CD14-positive monocyte (primary cell): ENCODE data around the gene GLT6D1. TPM values are rescaled to one million over a fixed set of nuclear protein-coding genes. Genes with fewer than 3 reads are reported as not detected.

Experiments
- DNase-seq, 3 donors: peaks; one replicate each; pipeline ENCODE4 v3.0.0-alpha.2; 2011 to 2022
- H2AFZ ChIP-seq: 2 replicates; pipeline ENCODE4 v1.6.0; 2012; ENCODE audit warnings: mild to moderate bottlenecking, low read depth, low read length, inconsistent platforms; ENCODE audit not compliant: insufficient read depth, poor library complexity, severe bottlenecking
- H3K27ac ChIP-seq, 2 donors: 1 replicate in 1 of 2; 2 replicates in 1 of 2; pipeline ENCODE4 v1.5.1; 2012 to 2013; ENCODE audit warnings: low read length in 2 of 2, control low read depth in 1 of 2, inconsistent platforms in 1 of 2, low read depth in 1 of 2, mild to moderate bottlenecking in 1 of 2
- H3K27me3 ChIP-seq, 2 donors: one replicate each; pipeline versions ENCODE4 v1.6.0 to v1.6.1; 2011 to 2013; ENCODE audit warnings: low read length in 2 of 2; ENCODE audit not compliant: control insufficient read depth in 2 of 2, insufficient read depth in 2 of 2
- H3K36me3 ChIP-seq, 2 donors: replicated peaks in 1 of 2; 1 replicate in 1 of 2; 2 replicates in 1 of 2; pipeline versions ENCODE4 v1.5.1 to v1.6.1; 2012 to 2013; ENCODE audit warnings: low read length in 2 of 2, control low read depth in 1 of 2, inconsistent platforms in 1 of 2, mild to moderate bottlenecking in 1 of 2; ENCODE audit not compliant: insufficient read depth in 2 of 2, control insufficient read depth in 1 of 2
- H3K4me1 ChIP-seq, 2 donors: 1 replicate in 1 of 2; 2 replicates in 1 of 2; pipeline versions ENCODE4 v1.5.1 to v1.6.1; 2012 to 2013; ENCODE audit warnings: low read length in 2 of 2, control low read depth in 1 of 2, inconsistent platforms in 1 of 2, mild to moderate bottlenecking in 1 of 2, moderate library complexity in 1 of 2; ENCODE audit not compliant: insufficient read depth in 2 of 2, control insufficient read depth in 1 of 2
- H3K4me2 ChIP-seq: replicated peaks from 2 replicates; pipeline ENCODE3; 2012; ENCODE audit warnings: low read length, moderate library complexity, mild to moderate bottlenecking; ENCODE audit not compliant: poor library complexity, severe bottlenecking; ENCODE audit errors: extremely low read depth
- H3K4me3 ChIP-seq, 3 experiments: fragments of 200-600 bp in 1 of 3; sonication (generic) in 1 of 3; replicated peaks in 1 of 3; 1 replicate in 2 of 3; 2 replicates in 1 of 3; pipeline ENCODE4 v1.5.1; 2011 to 2013; ENCODE audit warnings: low read length in 3 of 3, mild to moderate bottlenecking in 3 of 3, control low read depth in 2 of 3, low read depth in 2 of 3, inconsistent platforms in 1 of 3, moderate library complexity in 1 of 3
- H3K79me2 ChIP-seq: 2 replicates; pipeline ENCODE4 v1.6.0; 2012; ENCODE audit warnings: mild to moderate bottlenecking, control low read depth, inconsistent platforms, low read length, moderate library complexity; ENCODE audit not compliant: insufficient read depth
- H3K9ac ChIP-seq: 2 replicates; pipeline ENCODE4 v1.6.0; 2017; ENCODE audit warnings: low read length, mild to moderate bottlenecking; ENCODE audit not compliant: insufficient read depth, poor library complexity, severe bottlenecking
- H3K9me3 ChIP-seq, 2 donors: replicated peaks in 1 of 2; 1 replicate in 1 of 2; 2 replicates in 1 of 2; pipeline versions ENCODE4 v1.5.1 to v1.6.1; 2012 to 2013; ENCODE audit warnings: low read length in 2 of 2, control low read depth in 1 of 2; ENCODE audit not compliant: control insufficient read depth in 1 of 2, insufficient read depth in 1 of 2
- H4K20me1 ChIP-seq: 2 replicates; pipeline ENCODE4 v1.6.0; 2012; ENCODE audit warnings: mild to moderate bottlenecking, low read length, control low read depth, moderate library complexity; ENCODE audit not compliant: insufficient read depth
- H3K27ac Mint-ChIP-seq, 7 donors: one replicate each; pipeline ENCODE4 v1.8.0; 2020; ENCODE audit warnings: mild to moderate bottlenecking in 7 of 7, mixed read lengths in 7 of 7, moderate library complexity in 6 of 7, inconsistent platforms in 2 of 7
- H3K27me3 Mint-ChIP-seq, 3 donors: one replicate each; pipeline ENCODE4 v1.8.0; 2021 to 2022; ENCODE audit warnings: low read depth in 3 of 3, mild to moderate bottlenecking in 3 of 3, mixed read lengths in 3 of 3, moderate library complexity in 3 of 3, inconsistent platforms in 1 of 3
- H3K36me3 Mint-ChIP-seq, 2 donors: one replicate each; pipeline ENCODE4 v1.8.0; 2020; ENCODE audit warnings: mixed read lengths in 2 of 2, inconsistent platforms in 1 of 2, mild to moderate bottlenecking in 1 of 2
- H3K4me1 Mint-ChIP-seq: one replicate; pipeline ENCODE4 v1.8.0; 2020; ENCODE audit warnings: mild to moderate bottlenecking, mixed read lengths
- H3K4me3 Mint-ChIP-seq, 2 donors: one replicate each; pipeline ENCODE4 v1.8.0; 2020; ENCODE audit warnings: mild to moderate bottlenecking in 2 of 2, mixed read lengths in 2 of 2, moderate library complexity in 1 of 2
- H3K9me3 Mint-ChIP-seq, 7 donors: one replicate each; pipeline ENCODE4 v1.8.0; 2020 to 2022; ENCODE audit warnings: mixed read lengths in 7 of 7, mild to moderate bottlenecking in 6 of 7, moderate library complexity in 6 of 7, inconsistent platforms in 2 of 7
- CTCF ChIP-seq: fragments of 200-600 bp; IDR thresholded peaks from one replicate; pipeline ENCODE4 v1.8.0; 2022; ENCODE audit warnings: antibody characterized with exemption, mild to moderate bottlenecking
- WGBS: methylation state at CpG from one replicate; pipeline ENCODE4 v1.1.5; 2013; ENCODE audit warnings: missing lambda C conversion rate; ENCODE audit not compliant: insufficient coverage; 5-methylcytosine and 5-hydroxymethylcytosine counted together
- intact Hi-C, 2 donors: fragments of 100-400 bp; cut with micrococcal nuclease; formaldehyde crosslinking; loops; one replicate each; pipeline versions ENCODE4 v1.15.0 to v1.15.1; 2023
- polyA plus RNA-seq, 3 donors: library from polyadenylated mRNA; depleted of rRNA in 1 of 3; unstranded in 2 of 3; stranded (reverse) in 1 of 3; fragments of 300-500 nt in 2 of 3; fragments of >200 nt in 1 of 3; fragmentation: Illumina TruSeq in 2 of 3; gene quantifications; 1 replicate in 2 of 3; 2 replicates in 1 of 3; pipeline ENCODE4 v1.2.3, GENCODE V29; 2012 to 2021

The GLT6D1 gene
- polyA plus RNA-seq, 3 donors, result not detected

GRCh38 chr9:135607401-135608293 lies 31.7 kb downstream of the GLT6D1 start:
- H3K36me3 Mint-ChIP-seq, result no peaks in the 10 kb centered on the region
- H3K36me3 ChIP-seq, result no peaks in the 10 kb centered on the region
- H3K4me1 Mint-ChIP-seq, result no peaks in the 10 kb centered on the region
- no peak overlapping the region for H3K4me3 ChIP-seq
- H3K79me2 ChIP-seq, result no peaks in the 10 kb centered on the region
- H3K9ac ChIP-seq, result no peak overlapping the region
- 90% methylated on average over 23 of the region's 25 CpGs for WGBS
- no peaks in the 10 kb centered on the region for H3K4me1 ChIP-seq
- H2AFZ ChIP-seq, result no peak overlapping the region
- no peak overlapping the region for H3K27ac Mint-ChIP-seq
- no peak for TF ChIP-seq CTCF
- H3K4me2 ChIP-seq, result no peak overlapping the region
- DNase-seq, result no peak
- intact Hi-C loops, result loop anchor here in 1 of 2 donors (10.0 kb wide), 1 partner anchor 677 kb away; no protein-coding TSS in a partner anchor
- H3K27ac ChIP-seq, result no peak overlapping the region
- H3K9me3 ChIP-seq, result no peaks in the 10 kb centered on the region
- no peak overlapping the region for H3K4me3 Mint-ChIP-seq
- no peaks in the 10 kb centered on the region for H3K27me3 ChIP-seq
- peaks cover 5 to 6% (median 6%) of the 10 kb centered on the region in 3 donors for H3K27me3 Mint-ChIP-seq
- H4K20me1 ChIP-seq, result no peaks in the 10 kb centered on the region
- H3K9me3 Mint-ChIP-seq, result peaks cover 0 to 4% (median 2%) of the 10 kb centered on the region in 7 donors

GRCh38 chr9:135606885-135607259 lies 32.5 kb downstream of the GLT6D1 start:
- Mint-ChIP-seq H3K27me3 (peaks cover 5 to 6% (median 6%) of the 10 kb centered on the region in 3 donors), H3K4me3 (no peak overlapping the region), H3K4me1 (no peaks in the 10 kb centered on the region), H3K9me3 (peaks cover 0 to 4% (median 2%) of the 10 kb centered on the region in 7 donors), H3K36me3 (no peaks in the 10 kb centered on the region), H3K27ac (no peak overlapping the region)
- Histone ChIP-seq H3K36me3 (no peaks in the 10 kb centered on the region), H2AFZ (no peak overlapping the region), H3K27me3 (no peaks in the 10 kb centered on the region), H3K9me3 (no peaks in the 10 kb centered on the region), H3K4me1 (no peaks in the 10 kb centered on the region), H3K4me2 (no peak overlapping the region), H3K4me3 (no peak overlapping the region), H3K79me2 (no peaks in the 10 kb centered on the region), H4K20me1 (no peaks in the 10 kb centered on the region), H3K9ac (no peak overlapping the region), H3K27ac (no peak overlapping the region)
- no peak for DNase-seq
- intact Hi-C loops, result loop anchor here in 1 of 2 donors (10.0 kb wide), 1 partner anchor 678 kb away; no protein-coding TSS in a partner anchor
- TF ChIP-seq CTCF, result no peak
- 91% methylated on average over 7 of the region's 11 CpGs for WGBS
